Suprapubic skin (tissue), 3 donors: ENCODE measurements around the gene INMT.

ENCODE experiments used
- POLR2A ChIP-seq, 2 donors: fragments of 450-650 bp; IDR thresholded peaks; one replicate each; pipeline ENCODE4 v1.6.1; 2017; ENCODE audit warnings: antibody characterized with exemption in 2 of 2, mild to moderate bottlenecking in 2 of 2, moderate library complexity in 2 of 2
- TF ChIP-seq, protein P1 (sequence below), 2 donors: fragments of 200-600 bp in 1 of 2; fragments of 450-650 bp in 1 of 2; sonication (generic) in 1 of 2; IDR thresholded peaks; one replicate each; pipeline ENCODE4 v1.5.1; 2016 to 2019; ENCODE audit warnings: antibody characterized with exemption in 2 of 2, mild to moderate bottlenecking in 1 of 2, moderate library complexity in 1 of 2

DNA sequence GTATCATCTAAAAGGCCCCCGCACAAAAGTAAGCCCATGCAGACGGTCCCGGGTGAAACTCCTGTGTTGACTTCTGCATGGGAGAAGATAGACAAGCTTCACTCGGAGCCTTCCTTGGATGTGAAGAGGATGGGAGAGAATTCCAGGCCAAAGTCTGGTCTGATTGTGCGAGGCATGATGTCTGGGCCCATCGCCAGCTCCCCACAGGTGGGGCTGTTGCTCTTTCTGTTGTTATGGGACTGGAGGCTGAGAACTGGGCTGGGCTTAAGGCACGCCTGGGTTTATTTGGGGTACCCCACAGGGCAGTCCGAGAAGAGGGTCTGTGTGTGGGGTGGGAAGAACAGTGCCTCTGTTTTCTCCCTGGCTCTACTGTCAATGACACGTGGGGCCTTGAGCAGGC, 33.9 kb downstream of the INMT start:
- no peak for TF ChIP-seq POLR2A (IDR thresholded peaks at IDR 0.05)
- TF ChIP-seq, protein P1, sequence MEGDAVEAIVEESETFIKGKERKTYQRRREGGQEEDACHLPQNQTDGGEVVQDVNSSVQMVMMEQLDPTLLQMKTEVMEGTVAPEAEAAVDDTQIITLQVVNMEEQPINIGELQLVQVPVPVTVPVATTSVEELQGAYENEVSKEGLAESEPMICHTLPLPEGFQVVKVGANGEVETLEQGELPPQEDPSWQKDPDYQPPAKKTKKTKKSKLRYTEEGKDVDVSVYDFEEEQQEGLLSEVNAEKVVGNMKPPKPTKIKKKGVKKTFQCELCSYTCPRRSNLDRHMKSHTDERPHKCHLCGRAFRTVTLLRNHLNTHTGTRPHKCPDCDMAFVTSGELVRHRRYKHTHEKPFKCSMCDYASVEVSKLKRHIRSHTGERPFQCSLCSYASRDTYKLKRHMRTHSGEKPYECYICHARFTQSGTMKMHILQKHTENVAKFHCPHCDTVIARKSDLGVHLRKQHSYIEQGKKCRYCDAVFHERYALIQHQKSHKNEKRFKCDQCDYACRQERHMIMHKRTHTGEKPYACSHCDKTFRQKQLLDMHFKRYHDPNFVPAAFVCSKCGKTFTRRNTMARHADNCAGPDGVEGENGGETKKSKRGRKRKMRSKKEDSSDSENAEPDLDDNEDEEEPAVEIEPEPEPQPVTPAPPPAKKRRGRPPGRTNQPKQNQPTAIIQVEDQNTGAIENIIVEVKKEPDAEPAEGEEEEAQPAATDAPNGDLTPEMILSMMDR (IDR thresholded peaks at IDR 0.05), result no peak
